GM12891 (cell line): ENCODE measurements around the gene TMEM236.

Experiments
- DNase-seq: peaks from one replicate; pipeline ENCODE4 v3.0.0; 2011; ENCODE audit warnings: low spot score; ENCODE audit not compliant: insufficient read length
- FAIRE-seq: peaks from 2 replicates; lab custom pipeline; 2011; peaks lifted over from hg19 to GRCh38; lab: Jason Lieb, UNC
- PAX5 ChIP-seq: IDR thresholded peaks from 2 replicates; pipeline ENCODE4 v1.6.1; 2011; ENCODE audit warnings: low read length, moderate library complexity, mild to moderate bottlenecking; ENCODE audit not compliant: insufficient read depth, severe bottlenecking
- POLR2A ChIP-seq: IDR thresholded peaks from 2 replicates; pipeline ENCODE4 v1.6.1; 2011; ENCODE audit warnings: low read depth, low read length, control low read depth
- POLR2AphosphoS5 ChIP-seq: IDR thresholded peaks from 2 replicates; pipeline ENCODE4 v1.6.1; 2011; ENCODE audit warnings: low read depth, low read length, control low read depth
- POU2F2 ChIP-seq: IDR thresholded peaks from 2 replicates; pipeline ENCODE4 v1.6.1; 2011; ENCODE audit warnings: low read depth, mild to moderate bottlenecking, control low read depth, low read length, moderate library complexity
- SPI1 ChIP-seq: IDR thresholded peaks from 2 replicates; pipeline ENCODE4 v1.6.1; 2011; ENCODE audit warnings: low read depth, low read length, control low read depth
- TAF1 ChIP-seq: IDR thresholded peaks from 2 replicates; pipeline ENCODE4 v1.6.1; 2011; ENCODE audit warnings: low read depth, low read length, control low read depth

The TMEM236 gene

GRCh38 chr10:17783751-17784150 lies 31.8 kb downstream of the TMEM236 start:
- no peak for TF ChIP-seq POLR2AphosphoS5
- TF ChIP-seq POLR2A, result no peak
- TF ChIP-seq SPI1, result no peak
- no peak for TF ChIP-seq PAX5
- no peak for TF ChIP-seq TAF1
- no peak for TF ChIP-seq POU2F2
- DNase-seq (no peak), FAIRE-seq (no peak)

DNA sequence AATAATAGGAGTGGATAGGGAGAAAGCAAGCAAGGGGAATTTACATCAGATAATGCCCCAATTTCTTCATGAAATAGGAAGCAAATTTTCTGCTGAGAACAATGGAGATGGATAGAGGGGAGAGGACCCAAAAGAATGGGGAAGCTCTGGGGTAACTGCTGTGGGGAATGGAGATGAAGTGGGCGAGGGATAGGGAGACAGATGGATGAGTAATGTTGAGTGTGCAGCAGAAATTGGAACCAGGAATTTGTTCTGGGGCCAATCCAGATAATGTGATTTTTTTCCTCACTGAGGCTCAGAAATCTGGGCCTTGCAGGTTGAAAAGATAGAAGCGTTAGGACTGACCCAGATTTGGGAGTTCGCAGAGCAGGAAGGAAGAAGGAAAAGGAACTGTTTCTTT lies 32.7 kb downstream of the TMEM236 start:
- DNase-seq, result no peak
- TF ChIP-seq TAF1 (no peak), POLR2A (no peak), POU2F2 (no peak), SPI1 (no peak), PAX5 (no peak), POLR2AphosphoS5 (no peak)
- no peak for FAIRE-seq

DNA sequence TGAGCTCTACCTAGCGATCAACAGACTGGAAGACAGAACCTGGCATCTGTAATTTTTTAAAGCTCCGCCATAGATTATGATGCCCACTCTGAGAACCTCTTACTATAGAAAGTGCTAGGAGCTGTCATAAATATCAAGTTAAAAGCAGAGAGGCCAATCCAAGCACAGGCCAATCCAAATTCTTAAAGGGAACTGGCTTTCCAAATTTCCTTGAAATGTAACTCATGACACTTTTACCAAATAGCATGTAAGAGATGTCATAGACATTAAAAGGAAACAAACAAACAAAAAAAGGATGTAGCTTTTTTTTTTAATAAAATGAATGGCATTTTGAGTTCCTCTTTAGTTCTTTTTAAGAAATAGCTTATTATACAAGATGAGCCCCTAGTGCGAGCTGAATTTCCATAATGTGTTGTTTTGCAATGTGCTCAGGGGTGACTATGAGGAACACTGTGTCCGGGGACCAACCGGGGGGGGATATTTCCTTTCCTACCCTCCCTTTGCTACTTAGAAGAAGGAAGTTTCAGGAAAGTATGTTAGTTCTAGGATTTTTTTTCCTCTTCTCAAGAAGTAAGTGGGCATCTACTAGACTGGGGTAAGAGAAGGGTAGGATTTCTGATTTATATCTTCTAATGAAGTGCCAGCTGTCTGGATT lies 33.4 kb downstream of the TMEM236 start:
- TF ChIP-seq POLR2AphosphoS5 (no peak), TAF1 (no peak), POLR2A (no peak), PAX5 (no peak), POU2F2 (no peak), SPI1 (no peak)
- DNase-seq (no peak), FAIRE-seq (no peak)

DNA sequence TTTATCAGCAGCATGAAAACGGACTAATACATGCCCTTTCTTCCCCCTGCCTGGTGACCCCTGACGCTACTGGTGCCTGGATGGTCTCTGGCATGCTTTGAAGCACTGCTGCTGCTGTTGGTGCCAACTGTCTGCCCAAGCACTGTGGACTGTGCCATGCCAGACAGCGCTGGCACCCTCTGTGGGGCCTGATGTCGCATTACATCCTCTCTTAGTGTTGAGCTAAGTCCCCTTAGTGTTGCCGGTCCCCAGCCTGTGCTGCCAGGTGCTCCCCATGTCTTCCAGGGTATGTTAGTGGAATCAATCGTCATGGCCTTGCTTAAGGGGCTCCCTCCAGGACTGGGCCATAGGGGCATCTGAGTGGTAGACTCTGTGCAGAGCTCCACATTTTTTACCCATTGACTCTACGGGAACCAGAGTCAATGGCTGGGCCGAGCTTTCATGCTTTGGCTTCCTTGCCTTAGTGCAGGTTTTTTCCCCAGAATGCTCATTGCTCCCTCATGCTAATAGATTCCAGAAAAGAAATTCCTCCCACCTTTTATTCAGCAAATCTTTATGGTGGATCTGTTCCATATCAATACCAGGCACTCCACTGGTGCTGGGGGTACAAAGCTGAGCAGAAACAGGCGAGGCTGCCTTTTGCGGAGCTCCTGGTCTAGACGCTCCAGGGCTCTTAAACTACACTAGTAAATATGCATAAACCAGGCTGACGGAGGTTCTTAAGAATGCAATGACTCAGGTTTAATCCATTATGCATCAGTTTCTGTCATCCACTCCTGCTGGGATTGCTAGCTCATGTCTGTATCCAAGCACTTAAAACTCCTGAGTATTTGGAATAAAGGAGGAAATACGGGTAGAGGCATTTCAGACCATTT lies 35.3 kb downstream of the TMEM236 start:
- DNase-seq (no peak), FAIRE-seq (no peak)
- TF ChIP-seq TAF1, result no peak
- TF ChIP-seq POLR2AphosphoS5, result no peak
- TF ChIP-seq POU2F2, result no peak
- TF ChIP-seq SPI1, result no peak
- no peak for TF ChIP-seq PAX5
- TF ChIP-seq POLR2A, result no peak

GRCh38 chr10:17788646-17789045 lies 36.6 kb downstream of the TMEM236 start:
- FAIRE-seq (no peak), DNase-seq (no peak)
- TF ChIP-seq TAF1, result no peak
- no peak for TF ChIP-seq POLR2AphosphoS5
- TF ChIP-seq POU2F2, result no peak
- no peak for TF ChIP-seq PAX5
- TF ChIP-seq SPI1, result no peak
- TF ChIP-seq POLR2A, result no peak

DNA sequence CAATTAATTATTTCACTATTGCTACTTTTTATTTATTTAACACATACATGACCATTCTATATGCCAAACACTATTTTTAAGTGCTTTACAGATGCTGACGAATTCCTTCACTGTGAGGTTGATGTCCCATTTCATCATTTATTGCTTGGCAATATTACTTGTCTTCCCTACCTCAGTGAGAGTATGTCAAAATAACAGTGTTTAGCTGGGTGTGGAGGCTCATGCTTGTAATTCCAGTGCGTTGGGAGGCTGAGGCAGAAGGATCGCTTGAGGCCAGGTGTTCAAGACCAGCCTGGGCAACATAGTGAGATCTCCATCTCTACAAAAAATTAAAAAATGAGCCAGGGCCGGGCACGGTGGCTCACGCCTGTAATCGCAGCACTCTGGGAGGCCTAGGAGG lies 37.4 kb downstream of the TMEM236 start:
- TF ChIP-seq SPI1, result no peak
- TF ChIP-seq POLR2A, result no peak
- no peak for TF ChIP-seq POU2F2
- TF ChIP-seq POLR2AphosphoS5, result no peak
- TF ChIP-seq TAF1, result no peak
- TF ChIP-seq PAX5, result no peak
- FAIRE-seq (no peak), DNase-seq (no peak)

DNA sequence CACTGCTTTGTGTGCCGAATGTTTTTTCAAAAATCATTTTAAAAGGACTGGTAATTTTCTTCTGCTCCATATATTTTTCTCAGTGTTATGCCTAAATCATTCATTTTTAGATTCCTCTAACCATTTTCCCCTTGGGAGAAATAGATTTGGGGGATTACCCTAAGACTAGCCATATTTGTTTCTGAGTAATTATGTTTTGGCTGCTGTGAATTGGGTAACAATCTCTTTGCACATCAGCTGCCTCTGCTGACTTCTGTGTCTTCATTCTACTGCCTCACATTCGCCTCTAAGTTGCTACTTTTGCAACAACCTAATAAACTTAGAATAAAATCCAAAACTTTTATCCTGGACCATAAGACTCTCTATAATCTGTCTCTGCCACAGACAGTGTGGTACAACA lies 38.6 kb downstream of the TMEM236 start:
- DNase-seq (no peak), FAIRE-seq (no peak)
- TF ChIP-seq PAX5, result no peak
- no peak for TF ChIP-seq TAF1
- no peak for TF ChIP-seq POU2F2
- TF ChIP-seq POLR2AphosphoS5, result no peak

GRCh38 chr10:17792991-17793390 lies 41.0 kb downstream of the TMEM236 start:
- DNase-seq (no peak), FAIRE-seq (no peak)
- TF ChIP-seq PAX5 (no peak), POLR2AphosphoS5 (no peak)

DNA sequence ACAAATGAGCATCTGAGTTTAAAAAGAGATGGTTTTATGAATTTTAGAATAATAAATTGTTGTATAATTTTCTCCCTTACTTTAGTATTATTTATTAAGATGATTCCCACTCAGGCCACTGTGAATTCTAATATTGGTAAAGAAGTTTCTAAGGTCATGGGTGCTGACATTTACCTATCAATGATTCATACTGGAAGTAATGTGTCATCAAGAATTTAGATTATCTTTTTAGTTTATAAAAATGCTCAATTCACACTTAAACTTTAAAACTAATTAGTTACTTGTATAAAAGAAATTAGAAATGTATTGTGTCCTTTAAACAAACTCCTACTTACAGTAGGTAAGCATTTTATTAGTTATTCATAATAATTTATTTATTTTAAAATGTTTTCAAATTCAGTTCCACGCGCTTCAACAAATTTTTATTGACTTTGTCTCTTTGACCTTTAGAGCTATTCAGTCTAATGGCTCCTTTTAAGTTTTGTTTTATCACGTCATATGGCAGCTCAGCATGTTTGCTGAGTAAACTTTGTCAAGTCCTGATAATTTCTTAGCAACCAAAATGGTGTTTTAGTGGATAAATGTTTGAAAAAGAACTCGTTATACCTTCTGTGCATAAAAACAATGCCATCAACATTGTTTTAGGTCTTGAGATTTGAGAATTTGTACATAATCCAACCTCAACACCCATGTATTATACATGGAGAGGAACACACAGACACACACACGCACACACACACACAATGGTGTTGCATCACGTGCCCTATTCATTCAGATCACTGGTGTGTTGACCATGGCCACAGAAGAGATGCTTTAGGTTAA lies 42.0 kb downstream of the TMEM236 start:
- TF ChIP-seq TAF1, result no peak
- no peak for DNase-seq
- FAIRE-seq, result no peak
